PC-3 (cell line): ENCODE data around the gene CLDN17. TPM values are rescaled to one million over a fixed set of nuclear protein-coding genes. Genes with fewer than 3 reads are reported as not detected.

ENCODE experiments used
- ATAC-seq: fragments of 200-7000 bp; cut with Tn5 transposase; 2 replicates; pipeline ENCODE4 v1.9.1; 2020; ENCODE audit warnings: mild to moderate bottlenecking, moderate library complexity
- BruUV-seq: library from RNA; stranded (reverse); fragments of 400-500 nt; replicated peaks from 2 replicates; lab custom pipeline; 2021; lab: Mats Ljungman, UMichigan
- CTCF ChIA-PET: fragments of 300-600 bp; sonication (Branson Sonifier 250); formaldehyde crosslinking; loops from one replicate; lab custom pipeline; 2022; ENCODE audit warnings: antibody characterized with exemption; lab: Charles Lee
- POLR2A ChIA-PET: fragments of 300-600 bp; sonication (Branson Sonifier 250); formaldehyde crosslinking; loops from one replicate; lab custom pipeline; 2022; ENCODE audit warnings: antibody characterized with exemption; ENCODE audit not compliant: unreplicated experiment; lab: Charles Lee
- DNase-seq: peaks from one replicate; pipeline ENCODE4 v3.0.0-alpha.2; 2015
- H2AFZ ChIP-seq: fragments of 300-600 bp; sonication (generic); 2 replicates; pipeline ENCODE4 v1.6.0; 2016; ENCODE audit warnings: antibody characterized with exemption, low read length
- H3F3A ChIP-seq: fragments of 300-600 bp; sonication (generic); one replicate; pipeline ENCODE4 v1.6.0; 2017; ENCODE audit warnings: antibody characterized with exemption, low read length, control low read depth, mild to moderate bottlenecking; ENCODE audit not compliant: unreplicated experiment
- H3K27ac ChIP-seq: fragments of 300-600 bp; sonication (generic); 2 replicates; pipeline ENCODE4 v1.5.1; 2016; ENCODE audit warnings: mild to moderate bottlenecking, low read length
- H3K27me3 ChIP-seq: fragments of 300-600 bp; sonication (generic); 2 replicates; pipeline ENCODE4 v1.6.1; 2016; ENCODE audit warnings: low read length, mixed read lengths
- H3K36me3 ChIP-seq: fragments of 300-600 bp; sonication (generic); 2 replicates; pipeline ENCODE4 v1.6.1; 2016; ENCODE audit warnings: low read depth, mixed run types, low read length, mixed read lengths
- H3K4me1 ChIP-seq: fragments of 300-600 bp; sonication (generic); 2 replicates; pipeline ENCODE4 v1.5.1; 2016; ENCODE audit warnings: low read length; ENCODE audit not compliant: insufficient read depth
- H3K4me2 ChIP-seq: fragments of 300-600 bp; sonication (generic); 2 replicates; pipeline ENCODE4 v1.6.0; 2016; ENCODE audit warnings: low read length
- H3K4me3 ChIP-seq: fragments of 300-600 bp; sonication (generic); 2 replicates; pipeline ENCODE4 v1.5.1; 2016; ENCODE audit warnings: mild to moderate bottlenecking, low read length, mixed read lengths
- H3K79me2 ChIP-seq: fragments of 300-600 bp; sonication (generic); 2 replicates; pipeline ENCODE4 v1.6.1; 2017; ENCODE audit warnings: low read length, mixed read lengths
- H3K9ac ChIP-seq: fragments of 300-600 bp; sonication (generic); 2 replicates; pipeline ENCODE4 v1.6.0; 2016; ENCODE audit warnings: mild to moderate bottlenecking, low read length
- H3K9me2 ChIP-seq: fragments of 300-600 bp; sonication (generic); replicated peaks from 2 replicates; pipeline ENCODE4 v1.6.1; 2016; ENCODE audit warnings: mixed run types, low read length, mixed read lengths
- H3K9me3 ChIP-seq: fragments of 300-600 bp; sonication (generic); 2 replicates; pipeline ENCODE4 v1.6.1; 2016; ENCODE audit warnings: low read length, mixed read lengths
- H4K20me1 ChIP-seq: fragments of 300-600 bp; sonication (generic); 2 replicates; pipeline ENCODE4 v1.6.1; 2016; ENCODE audit warnings: low read length, mixed read lengths
- EZH2 ChIP-seq: fragments of 300-600 bp; sonication (generic); IDR thresholded peaks from one replicate; pipeline ENCODE4 v1.6.1; 2017; ENCODE audit warnings: antibody characterized with exemption, mild to moderate bottlenecking, low read length; ENCODE audit not compliant: unreplicated experiment
- EZH2phosphoT487 ChIP-seq: fragments of 300-600 bp; sonication (generic); IDR thresholded peaks from 2 replicates; pipeline ENCODE4 v1.6.1; 2018; ENCODE audit warnings: mild to moderate bottlenecking, antibody characterized with exemption, low read length, borderline replicate concordance
- intact Hi-C: fragments of 100-400 bp; cut with micrococcal nuclease; formaldehyde crosslinking; loops from 2 replicates; pipeline ENCODE4 v1.9.0; 2023
- total RNA-seq: library from RNA; depleted of rRNA; stranded (reverse); fragments of >200 nt; gene quantifications from 2 replicates; pipeline ENCODE4 v1.2.3, GENCODE V29; 2014
- TF ChIP-seq, protein P1 (sequence below): fragments of 300-600 bp; sonication (generic); conservative IDR thresholded peaks from 2 replicates; pipeline ENCODE4 v1.5.1; 2017; ENCODE audit warnings: antibody characterized with exemption, low read depth, mild to moderate bottlenecking, low read length

Gene CLDN17
- total RNA-seq, 1 experiment from 2014 or later: not detected

DNA sequence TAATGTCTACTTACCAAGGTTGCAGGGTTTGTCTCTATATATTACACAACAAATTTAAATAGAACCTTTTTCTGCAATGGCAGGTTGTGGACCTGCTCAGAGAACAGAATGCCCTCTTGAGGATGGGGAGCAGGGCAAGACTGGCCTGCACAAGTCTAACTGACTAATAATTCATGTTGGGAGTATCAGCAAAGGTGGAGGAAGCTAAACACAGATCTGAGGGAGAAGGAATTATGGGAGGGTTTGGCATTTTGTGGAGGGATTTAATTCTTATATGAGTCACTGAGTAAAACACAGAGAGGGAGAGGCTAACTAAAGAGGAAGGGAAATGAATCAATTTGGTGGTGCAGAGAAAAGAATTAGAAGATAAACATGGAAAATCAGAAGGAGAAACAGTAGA is 40.0 kb downstream of the CLDN17 start:
- BruUV-seq: no TSS peak
- ATAC-seq: no peak

DNA sequence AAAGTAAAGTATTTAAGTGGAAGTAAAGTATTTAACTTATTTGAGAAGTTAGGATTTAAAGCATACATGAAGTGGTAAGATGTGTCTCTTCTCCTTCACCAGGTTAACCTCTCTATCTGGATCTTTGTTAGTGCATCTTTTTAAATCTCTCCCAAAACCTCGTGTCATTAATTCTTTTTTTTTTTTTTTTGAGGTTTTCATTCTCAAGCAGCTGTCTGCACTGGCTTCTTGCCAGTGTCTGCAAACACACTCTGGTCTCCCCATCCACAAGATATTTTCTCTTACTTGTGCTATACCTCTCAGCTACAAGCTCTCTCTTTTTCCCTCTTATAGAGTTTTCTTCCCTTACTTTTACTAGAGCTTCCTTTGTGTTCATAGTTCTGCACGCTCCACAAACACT is 49.0 kb downstream of the CLDN17 start:
- CTCF ChIA-PET: no interaction called here
- ATAC-seq: no peak

More for the DNA sequence above, 40.0 kb downstream of the CLDN17 start:
- H3K4me2 ChIP-seq: no peak overlapping the region
- no peak overlapping the region for H3K27ac ChIP-seq
- no peaks in the 10 kb centered on the region for H4K20me1 ChIP-seq
- no peak for TF ChIP-seq EZH2phosphoT487
- TF ChIP-seq EZH2: no peak
- TF ChIP-seq, protein P1, sequence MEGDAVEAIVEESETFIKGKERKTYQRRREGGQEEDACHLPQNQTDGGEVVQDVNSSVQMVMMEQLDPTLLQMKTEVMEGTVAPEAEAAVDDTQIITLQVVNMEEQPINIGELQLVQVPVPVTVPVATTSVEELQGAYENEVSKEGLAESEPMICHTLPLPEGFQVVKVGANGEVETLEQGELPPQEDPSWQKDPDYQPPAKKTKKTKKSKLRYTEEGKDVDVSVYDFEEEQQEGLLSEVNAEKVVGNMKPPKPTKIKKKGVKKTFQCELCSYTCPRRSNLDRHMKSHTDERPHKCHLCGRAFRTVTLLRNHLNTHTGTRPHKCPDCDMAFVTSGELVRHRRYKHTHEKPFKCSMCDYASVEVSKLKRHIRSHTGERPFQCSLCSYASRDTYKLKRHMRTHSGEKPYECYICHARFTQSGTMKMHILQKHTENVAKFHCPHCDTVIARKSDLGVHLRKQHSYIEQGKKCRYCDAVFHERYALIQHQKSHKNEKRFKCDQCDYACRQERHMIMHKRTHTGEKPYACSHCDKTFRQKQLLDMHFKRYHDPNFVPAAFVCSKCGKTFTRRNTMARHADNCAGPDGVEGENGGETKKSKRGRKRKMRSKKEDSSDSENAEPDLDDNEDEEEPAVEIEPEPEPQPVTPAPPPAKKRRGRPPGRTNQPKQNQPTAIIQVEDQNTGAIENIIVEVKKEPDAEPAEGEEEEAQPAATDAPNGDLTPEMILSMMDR: no peak
- no peak overlapping the region for H3K9ac ChIP-seq
- H3K27me3 ChIP-seq: peaks cover 23% of the 10 kb centered on the region; the same call in 1 of the 2 replicates
- H2AFZ ChIP-seq: no peak overlapping the region
- no peaks in the 10 kb centered on the region for H3K36me3 ChIP-seq
- ChIA-PET POLR2A (no interaction called here), CTCF (no interaction called here)
- H3K9me3 ChIP-seq: no peaks in the 10 kb centered on the region
- H3F3A ChIP-seq: no peaks in the 10 kb centered on the region
- intact Hi-C loops: no loop called here
- no peak overlapping the region for H3K4me3 ChIP-seq
- no peaks in the 10 kb centered on the region for H3K79me2 ChIP-seq
- H3K9me2 ChIP-seq: no peaks in the 10 kb centered on the region
- no peaks in the 10 kb centered on the region for H3K4me1 ChIP-seq
- DNase-seq: peak; percentile 6

DNA sequence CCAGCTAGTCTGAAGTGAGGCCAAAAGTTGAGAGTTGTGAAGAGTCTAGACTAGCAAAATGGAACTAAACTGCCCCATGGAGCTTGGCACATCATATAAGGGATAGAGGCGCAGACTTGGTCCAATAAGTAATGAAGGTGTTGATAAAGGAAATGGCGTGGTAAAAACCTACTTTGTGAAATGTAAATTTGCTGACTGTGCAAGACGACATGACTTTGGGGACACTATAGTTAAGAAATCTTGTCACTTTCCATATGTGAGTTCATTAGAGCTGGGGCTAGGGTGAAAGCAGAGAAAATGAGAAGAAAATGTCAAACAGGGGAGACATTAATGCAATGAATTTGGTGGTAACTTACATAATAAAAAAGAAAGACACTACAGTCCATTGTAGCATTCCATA is 50.1 kb downstream of the CLDN17 start:
- Histone ChIP-seq H4K20me1 (no peaks in the 10 kb centered on the region), H3K27me3 (peaks cover 31% of the 10 kb centered on the region), H3F3A (no peaks in the 10 kb centered on the region), H3K4me1 (no peaks in the 10 kb centered on the region), H3K9me3 (no peaks in the 10 kb centered on the region), H3K9me2 (no peaks in the 10 kb centered on the region), H3K4me3 (no peak overlapping the region), H3K4me2 (no peak overlapping the region), H3K36me3 (no peaks in the 10 kb centered on the region), H2AFZ (no peak overlapping the region), H3K27ac (no peak overlapping the region), H3K9ac (no peak overlapping the region), H3K79me2 (no peaks in the 10 kb centered on the region)
- ChIA-PET CTCF (no interaction called here), POLR2A (interaction anchor here (0.6 kb wide), 1 partner anchor 33 kb away, joined by 3 read pairs; no protein-coding TSS in a partner anchor)
- intact Hi-C loops: no loop called here
- ATAC-seq: no peak
- TF ChIP-seq, protein P1: no peak
- TF ChIP-seq EZH2phosphoT487 (no peak), EZH2 (no peak)
- BruUV-seq: no TSS peak
- no peak for DNase-seq

More for the DNA sequence above, 49.0 kb downstream of the CLDN17 start:
- H3K79me2 ChIP-seq: no peaks in the 10 kb centered on the region
- no peaks in the 10 kb centered on the region for H3K36me3 ChIP-seq
- H3K9me2 ChIP-seq: no peaks in the 10 kb centered on the region
- intact Hi-C loops: no loop called here
- no peak overlapping the region for H3K4me2 ChIP-seq
- TF ChIP-seq EZH2phosphoT487 (no peak), EZH2 (no peak)
- TF ChIP-seq, protein P1: no peak
- no peaks in the 10 kb centered on the region for H3K4me1 ChIP-seq
- H4K20me1 ChIP-seq: no peaks in the 10 kb centered on the region
- no peak overlapping the region for H2AFZ ChIP-seq
- H3K4me3 ChIP-seq: no peak overlapping the region
- POLR2A ChIA-PET: no interaction called here
- no peak overlapping the region for H3K27ac ChIP-seq
- BruUV-seq: no TSS peak
- peaks cover 36% of the 10 kb centered on the region for H3K27me3 ChIP-seq
- H3K9me3 ChIP-seq: no peaks in the 10 kb centered on the region
- no peaks in the 10 kb centered on the region for H3F3A ChIP-seq
- H3K9ac ChIP-seq: no peak overlapping the region
- no peak for DNase-seq
